Natural killer cell treated with Interleukin-12 subunit alpha and Interleukin-12 subunit beta and Interleukin-15 and Interleukin-18, amount 100 ng/mL, for 72 hours (primary cell): ENCODE measurements around the gene ATP1A3. TPM values are rescaled to one million over a fixed set of nuclear protein-coding genes. Genes with fewer than 3 reads are reported as not detected.
"Not testable (repeated sequence)": the region's sequence is repeated elsewhere in the genome, so short reads cannot be mapped to it uniquely, and the experiment has no call there.

Experiments used
- ATAC-seq, 2 donors: fragments of 150-1000 bp; cut with Tn5 transposase in 1 of 2; sonication (Bioruptor Pico), chemical (Tn5 transposase) in 1 of 2; 2 replicates each; pipeline ENCODE4 v1.10.0; 2021
- DNase-seq: peaks from one replicate; pipeline ENCODE4 v3.0.0; 2022; ENCODE audit warnings: low spot score
- H3K27ac Mint-ChIP-seq, 2 donors: 1 replicate in 1 of 2; 2 replicates in 1 of 2; pipeline ENCODE4 v1.8.0; 2022; ENCODE audit warnings: mixed read lengths in 2 of 2, mild to moderate bottlenecking in 1 of 2, moderate library complexity in 1 of 2
- H3K27me3 Mint-ChIP-seq, 2 donors: 1 replicate in 1 of 2; 2 replicates in 1 of 2; pipeline ENCODE4 v1.8.0; 2022; ENCODE audit warnings: mixed read lengths in 2 of 2
- H3K36me3 Mint-ChIP-seq: one replicate; pipeline ENCODE4 v1.8.0; 2022; ENCODE audit warnings: mixed read lengths
- H3K4me1 Mint-ChIP-seq, 2 donors: 1 replicate in 1 of 2; 2 replicates in 1 of 2; pipeline ENCODE4 v1.8.0; 2022; ENCODE audit warnings: low read depth in 2 of 2, mixed read lengths in 2 of 2, mild to moderate bottlenecking in 1 of 2
- H3K4me3 Mint-ChIP-seq: one replicate; pipeline ENCODE4 v1.8.0; 2022; ENCODE audit warnings: mixed read lengths
- H3K9me3 Mint-ChIP-seq: 2 replicates; pipeline ENCODE4 v1.8.0; 2022; ENCODE audit warnings: mixed read lengths
- total RNA-seq, 2 donors: library from RNA; stranded (reverse); gene quantifications; one replicate each; pipeline ENCODE4 v1.2.3, GENCODE V29; 2022

ATP1A3 gene
- total RNA-seq, 2 donors from 2014 or later: 2.0 to 4.2 TPM

DNA sequence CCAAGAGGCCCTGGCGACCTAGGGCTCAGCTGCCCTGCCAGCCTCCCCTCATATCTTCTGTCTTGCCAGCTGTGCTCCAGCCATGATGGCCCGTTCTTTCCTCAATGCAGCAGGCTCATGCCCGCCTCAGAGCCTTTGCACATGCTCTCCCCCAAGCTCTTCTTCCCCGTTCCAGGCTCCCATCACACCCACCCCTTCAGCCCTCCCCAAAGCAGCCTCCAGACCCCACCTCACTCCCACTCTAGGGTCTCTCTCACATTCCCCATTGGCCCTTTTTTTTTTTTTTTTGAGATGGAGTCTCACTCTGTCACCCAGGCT, 29.9 kb upstream of the ATP1A3 start:
- Mint-ChIP-seq H3K27ac (no peak overlapping the region), H3K9me3 (no peaks in the 10 kb centered on the region), H3K4me1 (no peaks in the 10 kb centered on the region), H3K4me3 (no peak overlapping the region), H3K27me3 (peaks cover 6 to 17% of the 10 kb centered on the region in 2 donors), H3K36me3 (no peaks in the 10 kb centered on the region)
- DNase-seq (no peak), ATAC-seq (no peak)

DNA sequence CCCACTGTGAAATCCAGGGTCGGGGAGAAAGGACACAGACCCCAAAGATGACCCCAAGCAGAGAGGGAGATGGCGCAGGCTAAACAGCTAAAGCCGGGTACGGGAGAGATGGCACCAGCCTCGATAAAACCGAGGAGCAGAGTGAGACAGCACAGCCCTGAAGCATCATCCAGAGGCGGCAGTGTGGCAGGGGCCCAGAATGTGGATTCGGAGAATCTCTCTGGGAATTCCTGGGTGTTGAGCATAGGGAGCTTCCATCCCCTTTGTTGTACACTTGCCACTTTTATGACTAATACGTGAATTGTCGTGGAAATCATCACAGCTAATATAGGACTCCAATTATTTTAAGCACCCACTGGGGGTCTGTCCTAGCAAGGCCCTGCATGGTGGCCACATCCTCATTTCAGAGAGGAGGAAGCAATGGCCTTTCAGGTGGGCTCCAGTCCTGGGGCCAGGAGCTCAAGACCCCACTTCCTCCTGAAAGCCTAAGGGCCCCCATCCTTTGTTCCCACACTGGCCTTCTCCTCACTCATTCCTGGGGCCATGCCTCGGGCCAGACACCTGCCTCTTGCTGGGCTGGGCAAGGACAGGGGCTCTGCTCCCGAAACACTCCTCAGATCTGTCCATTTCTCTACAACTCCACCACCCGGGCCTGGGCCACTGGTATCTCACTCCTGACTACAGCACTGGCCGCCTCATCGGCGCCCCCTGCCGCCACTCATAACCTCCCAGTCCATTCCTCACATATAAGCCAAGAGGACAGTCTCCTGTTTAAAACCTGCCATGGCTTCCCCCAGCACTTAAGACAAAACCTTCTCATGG, 29.3 kb upstream of the ATP1A3 start:
- H3K36me3 Mint-ChIP-seq: no peaks in the 10 kb centered on the region
- DNase-seq (no peak), ATAC-seq (peak in 1 of 2 donors; percentile 34)
- H3K27me3 Mint-ChIP-seq: peaks cover 6 to 17% of the 10 kb centered on the region in 2 donors
- no peak overlapping the region for H3K4me3 Mint-ChIP-seq
- H3K27ac Mint-ChIP-seq: no peak overlapping the region
- H3K4me1 Mint-ChIP-seq: no peaks in the 10 kb centered on the region
- no peaks in the 10 kb centered on the region for H3K9me3 Mint-ChIP-seq

DNA sequence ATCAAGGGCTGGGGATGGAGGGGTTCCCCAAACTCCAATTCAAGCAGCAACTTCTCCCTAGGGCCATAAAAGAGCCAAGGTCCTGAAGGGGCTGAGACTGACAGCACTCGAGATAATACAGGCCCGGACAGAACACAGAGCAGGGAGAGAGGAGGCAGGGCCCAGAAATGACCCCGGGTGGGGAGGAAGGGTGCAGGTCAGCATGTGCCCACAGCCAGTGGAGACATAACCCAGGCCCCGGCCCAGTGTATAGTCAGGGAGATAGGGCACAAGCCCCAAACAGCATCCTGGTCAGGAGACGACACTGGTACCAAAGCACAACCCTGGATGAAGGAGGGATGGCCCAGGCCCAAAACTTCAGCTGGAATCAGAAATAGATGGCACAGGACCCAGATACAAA, 28.6 kb upstream of the ATP1A3 start:
- ATAC-seq (no peak), DNase-seq (no peak)
- H3K4me1 Mint-ChIP-seq: no peaks in the 10 kb centered on the region
- peaks cover 6 to 17% of the 10 kb centered on the region in 2 donors for H3K27me3 Mint-ChIP-seq
- H3K27ac Mint-ChIP-seq: no peak overlapping the region
- H3K9me3 Mint-ChIP-seq: no peaks in the 10 kb centered on the region
- no peaks in the 10 kb centered on the region for H3K36me3 Mint-ChIP-seq
- H3K4me3 Mint-ChIP-seq: no peak overlapping the region

GRCh38 chr19:42021185-42021584, 27.2 kb upstream of the ATP1A3 start:
- Mint-ChIP-seq H3K27ac (no peak overlapping the region), H3K27me3 (peaks cover 3 to 8% of the 10 kb centered on the region in 2 donors), H3K36me3 (no peaks in the 10 kb centered on the region), H3K4me1 (no peaks in the 10 kb centered on the region), H3K4me3 (no peak overlapping the region), H3K9me3 (no peaks in the 10 kb centered on the region)
- DNase-seq: no peak
- ATAC-seq: no peak

GRCh38 chr19:42018503-42019193, 24.6 kb upstream of the ATP1A3 start:
- Mint-ChIP-seq H3K4me1 (no peaks in the 10 kb centered on the region), H3K9me3 (no peaks in the 10 kb centered on the region), H3K27ac (no peak overlapping the region), H3K27me3 (peaks cover 0 to 8% of the 10 kb centered on the region in 2 donors), H3K4me3 (no peak overlapping the region), H3K36me3 (no peaks in the 10 kb centered on the region)
- DNase-seq (no peak), ATAC-seq (peak in 1 of 2 donors; percentile 9)

DNA sequence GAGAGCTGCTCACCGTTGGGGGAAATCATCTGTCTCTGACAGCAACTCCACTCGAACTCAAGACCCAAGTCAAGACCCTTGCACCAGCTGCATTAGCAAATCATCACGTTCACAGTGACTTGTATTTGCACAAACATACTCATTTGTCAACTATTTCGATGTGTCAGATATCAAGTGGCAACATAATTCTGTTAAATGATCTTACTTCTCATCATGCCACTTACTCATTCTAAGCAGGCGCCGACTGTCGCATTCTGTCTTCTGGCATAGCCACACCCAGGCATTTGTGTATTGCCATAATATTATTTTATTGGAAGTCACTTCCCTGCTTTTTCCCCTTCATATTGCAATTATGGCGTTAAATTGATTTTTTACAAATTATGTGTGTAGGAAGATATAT, 23.0 kb upstream of the ATP1A3 start:
- H3K4me1 Mint-ChIP-seq: no peaks in the 10 kb centered on the region
- H3K27ac Mint-ChIP-seq: no peak overlapping the region
- peaks cover 0 to 8% of the 10 kb centered on the region in 2 donors for H3K27me3 Mint-ChIP-seq
- H3K9me3 Mint-ChIP-seq: no peaks in the 10 kb centered on the region
- ATAC-seq: no peak
- H3K36me3 Mint-ChIP-seq: no peaks in the 10 kb centered on the region
- H3K4me3 Mint-ChIP-seq: no peak overlapping the region
- no peak for DNase-seq

GRCh38 chr19:42012747-42013146, 18.7 kb upstream of the ATP1A3 start:
- not testable (repeated sequence) for H3K27me3 Mint-ChIP-seq, H3K27ac Mint-ChIP-seq, ATAC-seq, H3K4me3 Mint-ChIP-seq, H3K9me3 Mint-ChIP-seq, H3K4me1 Mint-ChIP-seq, H3K36me3 Mint-ChIP-seq, DNase-seq

GRCh38 chr19:42010245-42011126, 16.5 kb upstream of the ATP1A3 start:
- Mint-ChIP-seq H3K4me3 (no peak overlapping the region), H3K27ac (no peak overlapping the region), H3K27me3 (no peaks in the 10 kb centered on the region), H3K4me1 (no peaks in the 10 kb centered on the region), H3K36me3 (no peaks in the 10 kb centered on the region), H3K9me3 (no peaks in the 10 kb centered on the region)
- ATAC-seq (no peak), DNase-seq (no peak)

DNA sequence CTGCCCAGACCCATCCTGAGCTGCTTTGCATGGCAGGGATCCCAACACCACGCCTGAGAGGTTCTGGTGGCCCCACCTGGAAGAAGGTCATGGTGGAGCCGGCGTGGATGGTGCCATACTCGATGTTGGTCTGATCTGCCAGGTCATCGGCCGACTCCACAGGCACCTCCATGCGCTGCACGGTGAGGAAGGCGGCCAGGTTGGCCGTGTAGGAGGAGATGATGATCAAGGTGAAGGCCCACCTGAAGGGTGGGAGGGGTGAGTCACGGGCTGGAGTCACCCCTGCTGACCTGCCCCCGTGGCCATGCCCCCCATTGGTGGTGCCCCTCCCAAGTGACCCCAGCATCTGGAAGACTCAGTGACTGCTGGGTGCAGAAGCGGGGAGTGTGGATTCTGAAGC, 12.5 kb upstream of the ATP1A3 start:
- Mint-ChIP-seq H3K27ac (no peak overlapping the region), H3K27me3 (peaks cover 18% of the 10 kb centered on the region in 2 donors), H3K4me3 (no peak overlapping the region), H3K36me3 (no peaks in the 10 kb centered on the region), H3K9me3 (no peaks in the 10 kb centered on the region), H3K4me1 (no peaks in the 10 kb centered on the region)
- DNase-seq (no peak), ATAC-seq (no peak)

- ATAC-seq: no peak
- H3K36me3 Mint-ChIP-seq: no peaks in the 10 kb centered on the region
Observed at GRCh38 chr19:42005504-42005903, 11.5 kb upstream of the ATP1A3 start.

DNA sequence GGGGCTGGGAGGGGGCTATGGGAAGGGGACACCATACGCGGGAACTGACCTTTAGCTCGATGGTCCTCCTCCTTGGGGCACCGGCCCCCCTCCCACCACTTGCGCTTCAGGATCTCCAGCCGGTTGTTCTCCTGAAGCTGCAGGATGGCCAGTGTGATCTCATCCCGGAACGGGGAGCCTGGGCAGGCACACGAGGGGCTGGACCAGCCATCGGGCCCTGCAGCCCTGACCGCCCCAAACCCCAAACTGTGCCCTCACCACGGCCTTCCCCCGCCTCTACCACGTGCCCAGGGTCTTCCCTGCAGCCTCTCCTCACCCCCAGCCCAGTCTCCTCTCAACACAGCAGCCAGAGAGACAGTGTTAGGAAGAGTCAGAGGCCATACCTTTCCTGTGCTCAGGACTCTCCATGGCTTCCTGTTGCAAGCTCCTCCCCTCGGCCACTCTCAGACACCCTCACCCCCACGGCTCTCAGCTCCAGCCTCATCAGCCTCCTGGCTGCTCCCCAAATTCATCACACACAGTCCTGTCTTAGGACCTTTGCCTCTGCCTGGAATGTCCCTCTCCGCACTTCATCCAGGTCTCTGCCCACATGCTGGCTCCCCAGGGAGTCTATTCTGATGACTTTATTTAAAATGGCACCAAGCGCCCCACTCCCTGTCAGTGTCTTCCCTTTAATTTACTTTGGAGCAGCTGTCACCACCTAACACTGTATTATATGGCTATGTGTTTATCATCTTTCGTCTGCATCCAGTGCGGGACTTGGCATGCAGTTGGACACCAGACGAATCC, 9.7 kb upstream of the ATP1A3 start:
- Mint-ChIP-seq H3K27me3 (peaks cover 35 to 42% of the 10 kb centered on the region in 2 donors), H3K9me3 (no peaks in the 10 kb centered on the region), H3K36me3 (no peaks in the 10 kb centered on the region), H3K27ac (no peak overlapping the region), H3K4me3 (no peak overlapping the region), H3K4me1 (peaks cover 4 to 5% of the 10 kb centered on the region in 2 donors)
- DNase-seq: no peak
- no peak for ATAC-seq

More at GRCh38 chr19:42005504-42005903, 11.5 kb upstream of the ATP1A3 start:
- no peaks in the 10 kb centered on the region for H3K4me1 Mint-ChIP-seq
- H3K27ac Mint-ChIP-seq: no peak overlapping the region
- no peak for DNase-seq
- H3K27me3 Mint-ChIP-seq: peaks cover 24 to 27% of the 10 kb centered on the region in 2 donors
- H3K4me3 Mint-ChIP-seq: no peak overlapping the region
- H3K9me3 Mint-ChIP-seq: no peaks in the 10 kb centered on the region

GRCh38 chr19:41999878-42000208, 5.8 kb upstream of the ATP1A3 start:
- Mint-ChIP-seq H3K36me3 (peaks cover 5% of the 10 kb centered on the region), H3K27me3 (peaks cover 59 to 75% of the 10 kb centered on the region in 2 donors), H3K9me3 (peaks cover 4% of the 10 kb centered on the region), H3K27ac (no peak overlapping the region), H3K4me3 (no peak overlapping the region), H3K4me1 (peaks cover 24 to 25% of the 10 kb centered on the region in 2 donors)
- no peak for DNase-seq
- no peak for ATAC-seq
